H1 (cell line): ENCODE measurements around the gene GALK1. TPM values are rescaled to one million over a fixed set of nuclear protein-coding genes. Genes with fewer than 3 reads are reported as not detected.

Source experiments
- CTCF ChIA-PET: fragments of 300-600 bp; sonication (Branson Sonifier 250); formaldehyde crosslinking; loops from one replicate; lab custom pipeline; 2021; ENCODE audit not compliant: partially characterized antibody; lab: Charles Lee
- POLR2A ChIA-PET: fragments of 300-600 bp; sonication (Branson Sonifier 250); formaldehyde crosslinking; loops from one replicate; lab custom pipeline; 2021; ENCODE audit warnings: inconsistent platforms; ENCODE audit not compliant: partially characterized antibody; lab: Charles Lee
- DNase-seq, 2 experiments: peaks; one replicate each; pipeline versions ENCODE4 v3.0.0 to v3.0.0-alpha.2; 2010 to 2022; ENCODE audit warnings: low spot score in 2 of 2, low read depth in 1 of 2, mixed read lengths in 1 of 2
- FAIRE-seq: peaks from 2 replicates; lab custom pipeline; 2011; peaks lifted over from hg19 to GRCh38; lab: Jason Lieb, UNC
- H2AFZ ChIP-seq: 2 replicates; pipeline ENCODE4 v1.8.1; 2012; ENCODE audit warnings: low read length, inconsistent platforms
- H2AK5ac ChIP-seq: 2 replicates; pipeline ENCODE4 v1.6.1; 2013; ENCODE audit warnings: low read depth, low read length
- H2BK120ac ChIP-seq: replicated peaks from 2 replicates; pipeline ENCODE3; 2013; ENCODE audit warnings: low read depth, low read length, inconsistent platforms
- H2BK12ac ChIP-seq: 2 replicates; pipeline ENCODE4 v1.6.1; 2013; ENCODE audit warnings: low read depth, low read length
- H2BK15ac ChIP-seq: 2 replicates; pipeline ENCODE4 v1.6.1; 2013; ENCODE audit warnings: low read length
- H2BK20ac ChIP-seq: 2 replicates; pipeline ENCODE4 v1.6.1; 2013; ENCODE audit warnings: low read length
- H2BK5ac ChIP-seq: 2 replicates; pipeline ENCODE4 v1.6.1; 2013; ENCODE audit warnings: low read depth, low read length
- H3K14ac ChIP-seq: 2 replicates; pipeline ENCODE4 v1.6.1; 2013; ENCODE audit warnings: inconsistent platforms; ENCODE audit not compliant: insufficient read length
- H3K18ac ChIP-seq: 2 replicates; pipeline ENCODE4 v1.6.1; 2013; ENCODE audit warnings: low read length; ENCODE audit errors: extremely low read depth
- H3K23ac ChIP-seq: 2 replicates; pipeline ENCODE4 v1.6.1; 2013; ENCODE audit warnings: inconsistent platforms; ENCODE audit not compliant: insufficient read length
- H3K23me2 ChIP-seq: 2 replicates; pipeline ENCODE4 v1.6.1; 2013; ENCODE audit warnings: low read depth, low read length
- H3K27ac ChIP-seq: 2 replicates; pipeline ENCODE4 v1.6.1; 2011; ENCODE audit warnings: low read depth, low read length, inconsistent platforms
- H3K27me3 ChIP-seq, 4 experiments: replicated peaks in 1 of 4; 1 replicate in 1 of 4; 2 replicates in 3 of 4; pipeline versions ENCODE4 v1.6.1 to v1.8.1; 2011 to 2013; ENCODE audit warnings: low read length in 3 of 4, mild to moderate bottlenecking in 3 of 4, inconsistent platforms in 2 of 4, mixed read lengths in 2 of 4, moderate library complexity in 1 of 4; ENCODE audit not compliant: control insufficient read depth in 3 of 4, insufficient read depth in 3 of 4; ENCODE audit errors: extremely low read depth in 1 of 4
- H3K36me3 ChIP-seq, 4 experiments: 2 replicates each; pipeline versions ENCODE4 v1.6.1 to v1.8.1; 2011 to 2013; ENCODE audit warnings: mild to moderate bottlenecking in 4 of 4, low read length in 3 of 4, moderate library complexity in 2 of 4, control low read depth in 1 of 4, inconsistent platforms in 1 of 4; ENCODE audit not compliant: insufficient read depth in 4 of 4, control insufficient read depth in 2 of 4
- H3K4ac ChIP-seq: replicated peaks from 2 replicates; pipeline ENCODE3; 2013; ENCODE audit warnings: low read length, low read depth, mixed read lengths, inconsistent platforms; ENCODE audit not compliant: insufficient read length
- H3K4me1 ChIP-seq, 4 experiments: replicated peaks in 1 of 4; 1 replicate in 1 of 4; 2 replicates in 3 of 4; pipeline versions ENCODE4 v1.6.1 to v1.8.1; 2011 to 2013; ENCODE audit warnings: low read length in 3 of 4, inconsistent platforms in 2 of 4, mixed read lengths in 1 of 4; ENCODE audit not compliant: insufficient read depth in 4 of 4, control insufficient read depth in 3 of 4
- H3K4me2 ChIP-seq, 2 experiments: 2 replicates each; pipeline versions ENCODE4 v1.6.1 to v1.8.1; 2011 to 2013; ENCODE audit warnings: low read depth in 2 of 2, low read length in 2 of 2, control low read depth in 1 of 2, inconsistent platforms in 1 of 2, mild to moderate bottlenecking in 1 of 2; ENCODE audit not compliant: insufficient read depth in 1 of 2
- H3K4me3 ChIP-seq, 4 experiments: fragments of 200-600, 300-600 bp in 1 of 4; sonication (generic), shearing (Covaris generic), sonication (Bioruptor Twin) in 1 of 4; 2 replicates each; pipeline versions ENCODE4 v1.5.1 to v1.8.1; 2011 to 2016; ENCODE audit warnings: low read length in 4 of 4, low read depth in 3 of 4, control low read depth in 2 of 4, inconsistent platforms in 2 of 4, mild to moderate bottlenecking in 2 of 4, mixed read lengths in 1 of 4, moderate library complexity in 1 of 4; ENCODE audit not compliant: insufficient read depth in 2 of 4; ENCODE audit errors: extremely low read depth in 1 of 4
- H3K56ac ChIP-seq: replicated peaks from 2 replicates; pipeline ENCODE3; 2013; ENCODE audit warnings: low read depth, mild to moderate bottlenecking, mixed read lengths, low read length, inconsistent platforms; ENCODE audit not compliant: insufficient read length
- H3K79me1 ChIP-seq: 2 replicates; pipeline ENCODE4 v1.6.1; 2013; ENCODE audit warnings: low read depth, low read length, control low read depth
- H3K79me2 ChIP-seq, 2 experiments: 2 replicates each; pipeline versions ENCODE4 v1.6.1 to v1.8.1; 2012 to 2013; ENCODE audit warnings: low read length in 2 of 2, mild to moderate bottlenecking in 2 of 2, inconsistent platforms in 1 of 2; ENCODE audit not compliant: insufficient read depth in 2 of 2, control insufficient read depth in 1 of 2
- H3K9ac ChIP-seq, 4 experiments: replicated peaks in 1 of 4; 1 replicate in 1 of 4; 2 replicates in 3 of 4; pipeline versions ENCODE4 v1.6.1 to v1.8.1; 2011 to 2013; ENCODE audit warnings: low read depth in 3 of 4, low read length in 3 of 4, control low read depth in 2 of 4, mild to moderate bottlenecking in 2 of 4, moderate library complexity in 2 of 4, inconsistent platforms in 1 of 4; ENCODE audit errors: extremely low read depth in 1 of 4
- H3K9me3 ChIP-seq, 2 experiments: 2 replicates each; pipeline versions ENCODE4 v1.6.1 to v1.8.1; 2012 to 2013; ENCODE audit warnings: mild to moderate bottlenecking in 2 of 2, moderate library complexity in 2 of 2, control low read depth in 1 of 2, inconsistent platforms in 1 of 2, low read depth in 1 of 2, low read length in 1 of 2, mixed read lengths in 1 of 2; ENCODE audit not compliant: insufficient read depth in 2 of 2
- H4K20me1 ChIP-seq, 2 experiments: replicated peaks in 1 of 2; 2 replicates each; pipeline versions ENCODE3 to v1.8.1; 2011 to 2013; ENCODE audit warnings: inconsistent platforms in 2 of 2, low read length in 2 of 2, mild to moderate bottlenecking in 1 of 2; ENCODE audit not compliant: insufficient read depth in 2 of 2, control insufficient read depth in 1 of 2
- H4K5ac ChIP-seq: 2 replicates; pipeline ENCODE4 v1.6.1; 2013; ENCODE audit warnings: low read length, low read depth, mixed read lengths, inconsistent platforms; ENCODE audit not compliant: insufficient read length
- H4K8ac ChIP-seq: 2 replicates; pipeline ENCODE4 v1.8.0; 2013; ENCODE audit warnings: mild to moderate bottlenecking, moderate library complexity, low read length, inconsistent platforms; ENCODE audit not compliant: insufficient read depth; ENCODE audit errors: extremely low read depth
- H4K91ac ChIP-seq: replicated peaks from 2 replicates; pipeline ENCODE3; 2013; ENCODE audit warnings: low read length, mixed read lengths, inconsistent platforms; ENCODE audit not compliant: insufficient read length
- ATF3 ChIP-seq: IDR thresholded peaks from 2 replicates; pipeline ENCODE4 v1.6.1; 2011; ENCODE audit warnings: low read depth, mild to moderate bottlenecking, low read length; ENCODE audit not compliant: insufficient read depth
- TBP ChIP-seq: IDR thresholded peaks from 2 replicates; pipeline ENCODE4 v1.6.1; 2011; ENCODE audit warnings: low read depth, low read length, improper control_type of control experiment
- ZNF274 ChIP-seq: IDR thresholded peaks from 2 replicates; pipeline ENCODE4 v1.7.0; 2012; ENCODE audit warnings: low read length, borderline replicate concordance; ENCODE audit errors: extremely low read depth
- WGBS, 2 experiments: shearing (Covaris generic) in 1 of 2; methylation state at CpG; one replicate each; pipeline versions ENCODE4 v1.1.6 to v1.1.7; 2013 to 2015; ENCODE audit warnings: low lambda C conversion rate in 2 of 2, mixed read lengths in 2 of 2, inconsistent platforms in 1 of 2, low coverage in 1 of 2, missing lambda C conversion rate in 1 of 2; ENCODE audit not compliant: insufficient replicate concordance in 2 of 2, insufficient coverage in 1 of 2, insufficient read length in 1 of 2; ENCODE audit errors: extremely low coverage in 1 of 2, missing lambda C conversion rate in 1 of 2; 5-methylcytosine and 5-hydroxymethylcytosine counted together
- polyA plus RNA-seq, 7 experiments: library from polyadenylated mRNA; depleted of rRNA in 3 of 7; stranded (reverse) in 5 of 7; unstranded in 2 of 7; fragments of >200 nt in 5 of 7; fragments of 200-250 nt in 2 of 7; gene quantifications; 1 replicate in 5 of 7; 2 replicates in 1 of 7; 4 replicates in 1 of 7; pipeline versions ENCODE4 v1.2.1 to v1.2.3, GENCODE V29; 2011 to 2013; ENCODE audit warnings: missing spikeins in 2 of 7, mixed read lengths in 2 of 7
- total RNA-seq: library from RNA; stranded (reverse); fragmentation: NEBNext Ultra II Directional; extraction: Animal tissue kit (Norgen Biotek cat#: 25700); gene quantifications from 2 replicates; pipeline ENCODE4 v1.2.1, GENCODE V29; 2021

The GALK1 gene
- total and polyA plus RNA-seq, 2 of the 8 experiments (the other 6 are each of a cell fraction or from before 2014, with no cell fraction given) = 34.1 to 47.9 TPM

- H2BK20ac ChIP-seq = no peak overlapping the region
- H4K91ac ChIP-seq = no peak overlapping the region
- peak overlapping the region; percentile 70 to 86; a peak in 3 of 4 replicates for H3K4me2 ChIP-seq
- DNase-seq (no peak), FAIRE-seq (no peak)
- H2AK5ac ChIP-seq = no peak overlapping the region
- TF ChIP-seq ZNF274 = no peak
- TF ChIP-seq TBP = no peak
- no peak for TF ChIP-seq ATF3
- no peak overlapping the region for H3K9ac ChIP-seq
- no peak overlapping the region for H3K23ac ChIP-seq
- H3K9me3 ChIP-seq = no peaks in the 10 kb centered on the region
- H3K4me1 ChIP-seq = peaks cover 0 to 8% (median 4%) of the 10 kb centered on the region in 4 experiments; a peak in 3 of 7 replicates
- H3K56ac ChIP-seq = no peak overlapping the region
- ChIA-PET POLR2A (interaction anchor here (0.6 to 7.1 kb wide), 7 partner anchors 10 to 89 kb away, joined by 3 to 45 read pairs (median 6); partner anchors contain the start of gene SMIM5), CTCF (interaction anchor here (0.6 to 3.0 kb wide), 11 partner anchors 16 to 264 kb away, joined by 3 to 31 read pairs (median 7); no protein-coding TSS in a partner anchor)
- no peak overlapping the region for H2AFZ ChIP-seq
- H3K79me1 ChIP-seq = no peaks in the 10 kb centered on the region
- H2BK12ac ChIP-seq = peak overlapping the region; percentile 10; the same call in 1 of the 2 replicates
- no peak overlapping the region for H3K4ac ChIP-seq
- no peak overlapping the region; the same call in 1 of the 2 replicates for H2BK15ac ChIP-seq
- H4K20me1 ChIP-seq = no peaks in the 10 kb centered on the region
- no peak overlapping the region for H3K27ac ChIP-seq
- no peak overlapping the region for H4K5ac ChIP-seq
- H3K4me3 ChIP-seq = peak overlapping the region in 1 of 4 experiments; percentile 74; a peak in 2 of 8 replicates
- H3K27me3 ChIP-seq = peaks cover 4 to 30% (median 17%) of the 10 kb centered on the region in 4 experiments; a peak in 6 of 7 replicates
- no peak overlapping the region for H3K14ac ChIP-seq
- H3K23me2 ChIP-seq = peaks cover 11% of the 10 kb centered on the region; the same call in 1 of the 2 replicates
- no peaks in the 10 kb centered on the region for H3K79me2 ChIP-seq
- H2BK5ac ChIP-seq = no peak overlapping the region
- no peak overlapping the region for H3K18ac ChIP-seq
- 85% methylated on average over 5 of the region's 5 CpGs; no CpG with 5 or more reads in 1 of the 2 experiments for WGBS, 2 experiments
- H4K8ac ChIP-seq = peak overlapping the region; percentile 28; the same call in 1 of the 2 replicates
- no peaks in the 10 kb centered on the region for H3K36me3 ChIP-seq
- H2BK120ac ChIP-seq = no peak overlapping the region
These were observed 42.9 kb downstream of the GALK1 start for GRCh38 chr17:75722076-75722475.
